WTC11 (cell line): Measurements from ENCODE around the gene COPS6. TPM values are rescaled to one million over a fixed set of nuclear protein-coding genes. Genes with fewer than 3 reads are reported as not detected.

Source experiments
- ATAC-seq: fragments of 200-7000 bp; cut with Tn5 transposase; 2 replicates; pipeline ENCODE4 v1.10.0; 2021; ENCODE audit warnings: mild to moderate bottlenecking, moderate library complexity
- CTCF ChIA-PET: fragments of 300-600 bp; sonication (Branson Sonifier 250); formaldehyde crosslinking; loops from one replicate; lab custom pipeline; 2021; ENCODE audit warnings: antibody characterized with exemption; lab: Charles Lee
- POLR2A ChIA-PET: fragments of 350-600 bp; sonication (Branson Sonifier 250); formaldehyde crosslinking; loops from one replicate; lab custom pipeline; 2021; ENCODE audit warnings: antibody characterized with exemption; lab: Charles Lee
- DNase-seq: peaks from one replicate; pipeline ENCODE4 v3.0.0; 2021; ENCODE audit warnings: low spot score
- H3K27ac Mint-ChIP-seq: 2 replicates; pipeline ENCODE4 v1.8.0; 2021; ENCODE audit warnings: mixed read lengths
- H3K27me3 Mint-ChIP-seq: 2 replicates; pipeline ENCODE4 v1.8.0; 2021; ENCODE audit warnings: low read depth, mild to moderate bottlenecking, moderate library complexity, mixed read lengths
- H3K36me3 Mint-ChIP-seq: 2 replicates; pipeline ENCODE4 v1.8.0; 2021; ENCODE audit warnings: mixed read lengths
- H3K4me1 Mint-ChIP-seq: 2 replicates; pipeline ENCODE4 v1.8.0; 2022; ENCODE audit warnings: mixed read lengths
- H3K4me3 Mint-ChIP-seq: 2 replicates; pipeline ENCODE4 v1.8.0; 2021; ENCODE audit warnings: mild to moderate bottlenecking, moderate library complexity, mixed read lengths
- H3K9me3 Mint-ChIP-seq: 2 replicates; pipeline ENCODE4 v1.8.0; 2021; ENCODE audit warnings: mixed read lengths
- AFF4 ChIP-seq: sonication (generic); formaldehyde crosslinking; IDR thresholded peaks from 2 replicates; pipeline ENCODE4 v1.8.1; 2023; ENCODE audit warnings: mild to moderate bottlenecking, missing genetic modification reagents, borderline replicate concordance
- ATF6 ChIP-seq: sonication (generic); formaldehyde crosslinking; IDR thresholded peaks from 2 replicates; pipeline ENCODE4 v1.8.1; 2023; ENCODE audit warnings: mild to moderate bottlenecking, missing genetic modification reagents
- CBFB ChIP-seq: sonication (generic); formaldehyde crosslinking; IDR thresholded peaks from 2 replicates; pipeline ENCODE4 v1.8.1; 2022; ENCODE audit warnings: mild to moderate bottlenecking, low read depth, missing genetic modification reagents
- CDX4 ChIP-seq: fragments of 250-450 bp; sonication (Bioruptor Pico); IDR thresholded peaks from 2 replicates; pipeline ENCODE4 v1.9.0; 2021; ENCODE audit warnings: moderate library complexity, mild to moderate bottlenecking, inconsistent platforms, borderline replicate concordance
- E2F1 ChIP-seq: sonication (generic); formaldehyde crosslinking; IDR thresholded peaks from 2 replicates; pipeline ENCODE4 v1.8.0; 2022; ENCODE audit warnings: mild to moderate bottlenecking, missing genetic modification reagents
- E2F5 ChIP-seq: sonication (generic); formaldehyde crosslinking; IDR thresholded peaks from 2 replicates; pipeline ENCODE4 v1.8.1; 2022; ENCODE audit warnings: mild to moderate bottlenecking, moderate library complexity, missing genetic modification reagents
- ELF4 ChIP-seq: sonication (generic); formaldehyde crosslinking; IDR thresholded peaks from 2 replicates; pipeline ENCODE4 v1.8.1; 2022; ENCODE audit warnings: low read depth, mild to moderate bottlenecking, moderate library complexity, missing genetic modification reagents
- FOXP1 ChIP-seq: sonication (generic); formaldehyde crosslinking; IDR thresholded peaks from 2 replicates; pipeline ENCODE4 v1.8.0; 2022; ENCODE audit warnings: missing genetic modification reagents, mild to moderate bottlenecking, moderate library complexity, borderline replicate concordance
- GTF2I ChIP-seq: fragments of 250-450 bp; sonication (Bioruptor Pico); conservative IDR thresholded peaks from 2 replicates; pipeline ENCODE4 v1.4.0; 2021; ENCODE audit warnings: mild to moderate bottlenecking
- JAZF1 ChIP-seq: fragments of 250-450 bp; sonication (Bioruptor Pico); IDR thresholded peaks from 2 replicates; pipeline ENCODE4 v1.9.0; 2021; ENCODE audit warnings: moderate library complexity, mild to moderate bottlenecking, inconsistent platforms
- KAT7 ChIP-seq: sonication (generic); formaldehyde crosslinking; IDR thresholded peaks from 2 replicates; pipeline ENCODE4 v1.8.1; 2023; ENCODE audit warnings: missing genetic modification reagents, mild to moderate bottlenecking, borderline replicate concordance
- MAX ChIP-seq: sonication (generic); formaldehyde crosslinking; IDR thresholded peaks from 2 replicates; pipeline ENCODE4 v1.8.0; 2022; ENCODE audit warnings: mild to moderate bottlenecking, missing genetic modification reagents
- MLX ChIP-seq: sonication (generic); formaldehyde crosslinking; IDR thresholded peaks from 2 replicates; pipeline ENCODE4 v1.8.1; 2023; ENCODE audit warnings: mild to moderate bottlenecking, missing genetic modification reagents, moderate library complexity
- NFATC4 ChIP-seq: fragments of 250-450 bp; sonication (Bioruptor Pico); IDR thresholded peaks from 2 replicates; pipeline ENCODE4 v1.9.0; 2021; ENCODE audit warnings: mild to moderate bottlenecking
- NR1H2 ChIP-seq: sonication (generic); formaldehyde crosslinking; IDR thresholded peaks from 2 replicates; pipeline ENCODE4 v1.9.0; 2021; ENCODE audit warnings: mild to moderate bottlenecking, moderate library complexity, missing genetic modification reagents
- SP1 ChIP-seq: sonication (generic); formaldehyde crosslinking; conservative IDR thresholded peaks from 2 replicates; pipeline ENCODE4 v1.8.1; 2022; ENCODE audit warnings: missing genetic modification reagents
- TCF7 ChIP-seq: sonication (generic); formaldehyde crosslinking; IDR thresholded peaks from 2 replicates; pipeline ENCODE4 v1.8.0; 2022; ENCODE audit warnings: mild to moderate bottlenecking, low read depth, missing genetic modification reagents, moderate library complexity
- ZNF219 ChIP-seq: sonication (generic); formaldehyde crosslinking; IDR thresholded peaks from 2 replicates; pipeline ENCODE4 v1.8.0; 2023; ENCODE audit warnings: missing genetic modification reagents, mild to moderate bottlenecking, borderline replicate concordance
- ZNF396 ChIP-seq: fragments of 250-450 bp; sonication (Bioruptor Pico); IDR thresholded peaks from 2 replicates; pipeline ENCODE4 v1.8.0; 2021; ENCODE audit warnings: mild to moderate bottlenecking, moderate library complexity, borderline replicate concordance
- ZNF425 ChIP-seq: fragments of 250-450 bp; sonication (Bioruptor Pico); conservative IDR thresholded peaks from 2 replicates; pipeline ENCODE4 v1.9.0; 2021; ENCODE audit warnings: mild to moderate bottlenecking
- ZNF671 ChIP-seq: fragments of 250-450 bp; sonication (Bioruptor Pico); IDR thresholded peaks from 2 replicates; pipeline ENCODE4 v1.8.0; 2021; ENCODE audit warnings: mild to moderate bottlenecking
- total RNA-seq: library from RNA; stranded (reverse); gene quantifications from 3 replicates; pipeline ENCODE4 v1.2.3, GENCODE V29; 2021

Gene COPS6
- total RNA-seq, 1 experiment from 2014 or later: 118 TPM

GRCh38 chr7:100085515-100085914 is 3.3 kb upstream of the COPS6 start:
- ATAC-seq (no peak), DNase-seq (no peak)
- Mint-ChIP-seq H3K36me3 (peaks cover 8% of the 10 kb centered on the region), H3K27ac (no peak overlapping the region), H3K9me3 (no peaks in the 10 kb centered on the region), H3K4me3 (no peak overlapping the region), H3K4me1 (peaks cover 25% of the 10 kb centered on the region), H3K27me3 (no peaks in the 10 kb centered on the region; the same call in 1 of the 2 replicates)
- ChIA-PET POLR2A (no interaction called here), CTCF (no interaction called here)
- TF ChIP-seq TCF7 (CRISPR knock-in tag) (no peak), ZNF396 (no peak), CDX4 (CRISPR knock-in tag) (no peak), MLX (no peak), ZNF219 (no peak), ZNF671 (no peak), FOXP1 (CRISPR knock-in tag) (no peak), GTF2I (CRISPR knock-in tag) (no peak)

- Mint-ChIP-seq H3K36me3 (peaks cover 20% of the 10 kb centered on the region), H3K9me3 (no peaks in the 10 kb centered on the region), H3K27ac (no peak overlapping the region; the same call in 1 of the 2 replicates), H3K4me1 (peaks cover 21% of the 10 kb centered on the region), H3K27me3 (no peaks in the 10 kb centered on the region; the same call in 1 of the 2 replicates), H3K4me3 (no peak overlapping the region; the same call in 1 of the 2 replicates)
- ChIA-PET CTCF (no interaction called here), POLR2A (interaction anchor here (0.6 to 6.2 kb wide), 2 partner anchors 14 to 51 kb away, joined by 3 to 41 read pairs; partner anchors contain the start of genes AP4M1 and MCM7)
- ATAC-seq: no peak
- DNase-seq: no peak
- no peak for TF ChIP-seq MAX (CRISPR knock-in tag)
- no peak for TF ChIP-seq GTF2I (CRISPR knock-in tag)
- TF ChIP-seq ZNF425 (CRISPR knock-in tag): no peak
- no peak for TF ChIP-seq ELF4 (CRISPR knock-in tag)
- no peak for TF ChIP-seq TCF7 (CRISPR knock-in tag)
- no peak for TF ChIP-seq AFF4 (CRISPR knock-in tag)
- no peak for TF ChIP-seq KAT7 (CRISPR knock-in tag)
- no peak for TF ChIP-seq E2F1 (CRISPR knock-in tag)
- no peak for TF ChIP-seq NFATC4 (CRISPR knock-in tag)
- TF ChIP-seq E2F5 (CRISPR knock-in tag): no peak
- no peak for TF ChIP-seq JAZF1 (CRISPR knock-in tag)
- TF ChIP-seq CBFB (CRISPR knock-in tag): no peak
- TF ChIP-seq NR1H2 (CRISPR knock-in tag): no peak
- no peak for TF ChIP-seq FOXP1 (CRISPR knock-in tag)
- TF ChIP-seq ATF6: no peak
- no peak for TF ChIP-seq SP1 (CRISPR knock-in tag)
Observed at GRCh38 chr7:100087055-100087750, 1.6 kb upstream of the COPS6 start.
